Breast epithelium (tissue), 3 donors: ENCODE data around the gene MYH6.

Experiments used
- POLR2A ChIP-seq: fragments of 450-650 bp; IDR thresholded peaks from one replicate; pipeline ENCODE4 v1.6.1; 2016; ENCODE audit warnings: antibody characterized with exemption, mild to moderate bottlenecking, moderate library complexity
- POLR2AphosphoS5 ChIP-seq, 3 donors: sonication (generic); formaldehyde crosslinking; IDR thresholded peaks; one replicate each; pipeline ENCODE4 v1.6.1; 2017; ENCODE audit warnings: antibody characterized with exemption in 3 of 3
- TF ChIP-seq, protein P1 (sequence below), 3 donors: fragments of 450-650 bp; IDR thresholded peaks; one replicate each; pipeline ENCODE4 v1.5.1; 2016 to 2017; ENCODE audit warnings: antibody characterized with exemption in 3 of 3, mild to moderate bottlenecking in 3 of 3, moderate library complexity in 3 of 3

DNA sequence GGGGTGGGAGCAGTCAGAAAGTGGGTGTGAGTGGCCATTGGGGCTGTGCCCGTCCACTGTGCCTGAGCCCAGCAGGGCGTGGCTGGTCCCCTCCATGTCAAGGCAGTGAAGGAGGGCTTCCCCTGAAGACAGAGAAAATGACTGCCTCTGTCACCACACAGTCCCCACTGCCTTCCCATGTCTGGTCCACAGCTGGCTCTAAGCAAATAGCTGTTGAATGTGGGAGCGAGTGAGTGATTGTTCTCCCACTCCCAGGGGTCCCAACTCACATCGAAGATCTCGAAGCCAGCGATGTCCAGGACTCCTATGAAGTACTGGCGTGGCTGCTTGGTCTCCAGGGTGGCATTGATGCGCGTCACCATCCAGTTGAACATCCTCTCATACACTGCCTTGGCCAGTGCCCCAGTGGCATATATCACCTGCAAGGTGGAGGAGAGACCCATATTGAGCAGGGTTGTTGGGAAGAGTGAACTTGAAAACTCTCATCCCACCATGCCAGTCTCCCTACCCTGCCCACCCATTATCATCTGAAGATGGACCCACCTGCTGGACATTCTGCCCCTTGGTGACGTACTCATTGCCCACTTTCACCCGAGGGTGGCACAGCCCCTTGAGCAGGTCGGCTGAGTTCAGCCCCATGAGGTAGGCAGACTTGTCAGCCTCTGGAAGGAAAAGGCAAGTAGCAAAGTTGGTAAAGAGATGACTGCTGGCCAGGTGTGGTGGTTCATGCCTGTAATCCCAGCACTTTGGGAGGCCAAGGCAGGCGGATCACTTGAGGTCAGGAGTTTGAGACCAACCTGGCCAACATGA lies 20.8 kb upstream of the MYH6 start:
- TF ChIP-seq, protein P1, sequence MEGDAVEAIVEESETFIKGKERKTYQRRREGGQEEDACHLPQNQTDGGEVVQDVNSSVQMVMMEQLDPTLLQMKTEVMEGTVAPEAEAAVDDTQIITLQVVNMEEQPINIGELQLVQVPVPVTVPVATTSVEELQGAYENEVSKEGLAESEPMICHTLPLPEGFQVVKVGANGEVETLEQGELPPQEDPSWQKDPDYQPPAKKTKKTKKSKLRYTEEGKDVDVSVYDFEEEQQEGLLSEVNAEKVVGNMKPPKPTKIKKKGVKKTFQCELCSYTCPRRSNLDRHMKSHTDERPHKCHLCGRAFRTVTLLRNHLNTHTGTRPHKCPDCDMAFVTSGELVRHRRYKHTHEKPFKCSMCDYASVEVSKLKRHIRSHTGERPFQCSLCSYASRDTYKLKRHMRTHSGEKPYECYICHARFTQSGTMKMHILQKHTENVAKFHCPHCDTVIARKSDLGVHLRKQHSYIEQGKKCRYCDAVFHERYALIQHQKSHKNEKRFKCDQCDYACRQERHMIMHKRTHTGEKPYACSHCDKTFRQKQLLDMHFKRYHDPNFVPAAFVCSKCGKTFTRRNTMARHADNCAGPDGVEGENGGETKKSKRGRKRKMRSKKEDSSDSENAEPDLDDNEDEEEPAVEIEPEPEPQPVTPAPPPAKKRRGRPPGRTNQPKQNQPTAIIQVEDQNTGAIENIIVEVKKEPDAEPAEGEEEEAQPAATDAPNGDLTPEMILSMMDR (IDR thresholded peaks at IDR 0.05): no peak
- TF ChIP-seq POLR2AphosphoS5 (IDR thresholded peaks at IDR 0.05): no peak
- no peak for TF ChIP-seq POLR2A
